OCI-LY7 (cell line): ENCODE results near the gene NKAIN2.

ENCODE experiments used
- EZH2phosphoT487 ChIP-seq: fragments of 200-600 bp; sonication (generic); IDR thresholded peaks from 2 replicates; pipeline ENCODE4 v1.6.1; 2018; ENCODE audit warnings: low read depth, borderline replicate concordance, mild to moderate bottlenecking, mixed run types, antibody characterized with exemption, low read length, moderate library complexity, mixed read lengths
- TF ChIP-seq, protein P1 (sequence below): fragments of 200-600 bp; sonication (generic); conservative IDR thresholded peaks from 2 replicates; pipeline ENCODE4 v1.5.1; 2014; ENCODE audit warnings: mild to moderate bottlenecking, antibody characterized with exemption, low read length, moderate library complexity, mixed read lengths

DNA sequence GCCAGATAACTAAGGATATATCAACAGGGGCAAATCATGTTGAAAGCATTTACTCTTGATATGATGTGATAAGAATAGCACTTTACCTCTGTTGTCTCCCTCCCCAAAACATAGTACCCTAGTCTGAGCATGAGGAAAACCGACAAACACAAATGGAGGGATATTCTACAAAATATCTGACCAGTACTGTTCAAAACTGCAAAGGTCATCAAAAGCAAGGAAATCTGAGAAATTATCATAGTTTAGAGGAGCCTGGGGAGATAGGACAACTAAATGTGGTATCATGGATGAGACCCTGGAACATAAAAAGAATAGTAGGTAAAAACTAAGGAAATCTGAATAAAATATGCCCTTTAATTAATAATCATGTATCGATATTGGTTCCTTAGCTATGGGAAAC, 675.2 kb downstream of the NKAIN2 start:
- TF ChIP-seq, protein P1, sequence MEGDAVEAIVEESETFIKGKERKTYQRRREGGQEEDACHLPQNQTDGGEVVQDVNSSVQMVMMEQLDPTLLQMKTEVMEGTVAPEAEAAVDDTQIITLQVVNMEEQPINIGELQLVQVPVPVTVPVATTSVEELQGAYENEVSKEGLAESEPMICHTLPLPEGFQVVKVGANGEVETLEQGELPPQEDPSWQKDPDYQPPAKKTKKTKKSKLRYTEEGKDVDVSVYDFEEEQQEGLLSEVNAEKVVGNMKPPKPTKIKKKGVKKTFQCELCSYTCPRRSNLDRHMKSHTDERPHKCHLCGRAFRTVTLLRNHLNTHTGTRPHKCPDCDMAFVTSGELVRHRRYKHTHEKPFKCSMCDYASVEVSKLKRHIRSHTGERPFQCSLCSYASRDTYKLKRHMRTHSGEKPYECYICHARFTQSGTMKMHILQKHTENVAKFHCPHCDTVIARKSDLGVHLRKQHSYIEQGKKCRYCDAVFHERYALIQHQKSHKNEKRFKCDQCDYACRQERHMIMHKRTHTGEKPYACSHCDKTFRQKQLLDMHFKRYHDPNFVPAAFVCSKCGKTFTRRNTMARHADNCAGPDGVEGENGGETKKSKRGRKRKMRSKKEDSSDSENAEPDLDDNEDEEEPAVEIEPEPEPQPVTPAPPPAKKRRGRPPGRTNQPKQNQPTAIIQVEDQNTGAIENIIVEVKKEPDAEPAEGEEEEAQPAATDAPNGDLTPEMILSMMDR: no peak
- no peak for TF ChIP-seq EZH2phosphoT487
